ENCODE data around the gene CLCNKB. TPM values are rescaled to one million over a fixed set of nuclear protein-coding genes. Genes with fewer than 3 reads are reported as not detected.
A peak's percentile ranks its signal among the peaks of the same experiment; 100 is the strongest.

CLCNKB gene
- total RNA-seq, 1 experiment from 2014 or later, result 0.81 TPM

DNA sequence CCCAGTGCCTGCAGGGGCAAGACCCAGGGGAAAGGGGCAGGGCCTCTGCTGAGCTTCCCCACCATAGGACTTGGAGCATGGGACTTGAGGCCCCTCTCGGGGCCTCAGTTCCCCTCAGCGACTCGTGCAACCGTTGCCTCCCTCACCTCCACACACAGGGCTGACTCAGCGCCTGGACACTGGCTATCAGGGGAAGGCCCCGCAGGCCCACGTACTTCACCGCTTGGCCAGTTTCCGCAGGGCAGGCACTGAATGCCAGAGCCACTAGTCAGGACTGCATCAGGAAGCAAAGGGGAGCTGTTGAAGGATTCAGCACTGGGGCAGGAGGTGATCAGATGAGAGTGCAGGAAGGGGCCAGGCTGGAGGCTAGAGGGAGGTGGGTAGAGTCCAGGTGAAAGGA is 45.4 kb downstream of the CLCNKB start:
- Histone ChIP-seq H3K9me3 (ENCODE audit: control insufficient read depth in 1 of 2, insufficient read depth in 1 of 2, low read depth in 1 of 2, low read length in 2 of 2) (no peaks in the 10 kb centered on the region), H3K36me3 (ENCODE audit: control insufficient read depth in 1 of 2, insufficient read depth in 2 of 2, low read length in 2 of 2) (no peaks in the 10 kb centered on the region), H3K27ac (ENCODE audit: low read depth, low read length) (no peak overlapping the region), H3K4me2 (ENCODE audit: low read length) (peak overlapping the region; percentile 12; the same call in 1 of the 2 replicates), H3K4me3 (replicated peaks in 1 of 2; ENCODE audit: low read depth in 1 of 2, low read length in 2 of 2) (no peak overlapping the region), H2AFZ (ENCODE audit: low read depth, low read length, poor library complexity, severe bottlenecking) (no peak overlapping the region), H3K27me3 (ENCODE audit: insufficient read depth, low read length) (no peaks in the 10 kb centered on the region), H4K20me1 (ENCODE audit: insufficient read depth) (no peaks in the 10 kb centered on the region), H3K4me1 (ENCODE audit: control insufficient read depth in 1 of 2, insufficient read depth in 2 of 2, low read length in 2 of 2) (peaks cover 3 to 16% of the 10 kb centered on the region in 2 experiments; a peak in 2 of 4 replicates), H3K9ac (ENCODE audit: low read length) (no peak overlapping the region), H3K9me2 (ENCODE audit: insufficient read depth) (no peaks in the 10 kb centered on the region), H3K79me2 (ENCODE audit: insufficient read depth, low read length) (no peaks in the 10 kb centered on the region)
- TF ChIP-seq JUND (IDR thresholded peaks at IDR 0.05) (no peak), EZH2phosphoT487 (IDR thresholded peaks at IDR 0.05; ENCODE audit: borderline replicate concordance) (no peak)
- ChIA-PET RAD21 (ENCODE audit: low non-redundant PET in 1 of 2, low total read pairs in 2 of 2, uncharacterized antibody in 2 of 2, unreplicated experiment in 2 of 2) (interaction anchor here in 1 of 2 experiments (0.6 kb wide), 1 partner anchor 182 kb away, joined by 3 read pairs; no protein-coding TSS in a partner anchor), CTCF (interaction anchor here (0.6 kb wide), 1 partner anchor 15 kb away, joined by 3 read pairs; no protein-coding TSS in a partner anchor), POLR2A (no interaction called here)
- DNase-seq (ENCODE audit: low read depth, low spot score) (no peak), ATAC-seq (no peak)
- BruUV-seq (replicated peaks), result no TSS peak
- intact Hi-C loops (cut with micrococcal nuclease), result no loop called here

DNA sequence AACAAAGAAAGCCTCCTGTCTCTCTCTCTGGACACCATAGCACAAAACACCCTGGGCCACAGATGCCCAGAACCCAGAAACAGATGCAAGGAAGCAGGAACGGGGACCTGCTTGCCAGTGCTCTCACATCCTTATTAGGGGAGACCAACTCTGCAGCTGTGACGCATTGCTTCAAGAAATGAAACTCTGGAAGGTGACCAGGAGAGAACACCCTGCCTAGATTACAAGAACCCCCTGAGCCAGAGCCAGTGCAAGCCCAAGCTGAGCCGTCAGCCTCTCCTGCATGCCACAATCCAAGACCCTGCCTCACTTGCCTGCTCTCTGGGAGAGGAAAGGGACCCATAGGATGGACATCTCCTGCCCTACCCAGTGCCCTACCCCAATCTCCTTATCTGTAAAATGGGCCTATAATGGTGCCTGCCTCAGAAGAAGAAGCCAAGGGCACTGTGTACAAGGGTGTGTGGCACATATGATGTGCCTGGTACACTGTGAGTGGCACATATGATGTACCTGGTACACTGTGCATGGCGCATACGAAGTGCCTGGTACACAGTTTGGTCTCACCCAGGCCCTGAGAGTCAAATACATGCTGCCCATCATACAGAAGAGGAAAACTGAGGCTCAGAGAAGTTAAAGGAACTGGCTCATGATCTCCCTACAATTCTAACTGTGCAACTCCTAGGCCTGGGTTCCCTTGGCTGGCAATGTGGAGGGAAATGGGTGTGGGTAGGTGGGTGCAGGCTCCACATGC is 46.7 kb downstream of the CLCNKB start:
- Histone ChIP-seq H3K4me3 (replicated peaks in 1 of 2; ENCODE audit: low read depth in 1 of 2, low read length in 2 of 2) (no peak overlapping the region), H3K27ac (ENCODE audit: low read depth, low read length) (no peak overlapping the region), H4K20me1 (ENCODE audit: insufficient read depth) (no peaks in the 10 kb centered on the region), H3K4me2 (ENCODE audit: low read length) (no peak overlapping the region), H3K79me2 (ENCODE audit: insufficient read depth, low read length) (no peaks in the 10 kb centered on the region), H3K9ac (ENCODE audit: low read length) (no peak overlapping the region), H2AFZ (ENCODE audit: low read depth, low read length, poor library complexity, severe bottlenecking) (no peak overlapping the region), H3K9me2 (ENCODE audit: insufficient read depth) (no peaks in the 10 kb centered on the region), H3K4me1 (ENCODE audit: control insufficient read depth in 1 of 2, insufficient read depth in 2 of 2, low read length in 2 of 2) (peaks cover 3 to 16% of the 10 kb centered on the region in 2 experiments; a peak in 2 of 4 replicates), H3K9me3 (ENCODE audit: control insufficient read depth in 1 of 2, insufficient read depth in 1 of 2, low read depth in 1 of 2, low read length in 2 of 2) (no peaks in the 10 kb centered on the region), H3K36me3 (ENCODE audit: control insufficient read depth in 1 of 2, insufficient read depth in 2 of 2, low read length in 2 of 2) (no peaks in the 10 kb centered on the region), H3K27me3 (ENCODE audit: insufficient read depth, low read length) (no peaks in the 10 kb centered on the region)
- DNase-seq (ENCODE audit: low read depth, low spot score), result no peak
- ChIA-PET CTCF (interaction anchor here (1.2 kb wide), 1 partner anchor 8 kb away, joined by 8 read pairs; no protein-coding TSS in a partner anchor), POLR2A (no interaction called here), RAD21 (ENCODE audit: low non-redundant PET in 1 of 2, low total read pairs in 2 of 2, uncharacterized antibody in 2 of 2, unreplicated experiment in 2 of 2) (no interaction called here)
- BruUV-seq (replicated peaks), result no TSS peak
- ATAC-seq, result no peak
- TF ChIP-seq MAX (IDR thresholded peaks at IDR 0.05) (no peak), ELF1 (IDR thresholded peaks at IDR 0.05; ENCODE audit: borderline replicate concordance, low read depth) (no peak), SRF (IDR thresholded peaks at IDR 0.05; ENCODE audit: low read depth) (no peak), JUND (IDR thresholded peaks at IDR 0.05) (no peak), CBX3 (IDR thresholded peaks at IDR 0.05; ENCODE audit: low read depth) (no peak), POLR2A (IDR thresholded peaks at IDR 0.05; ENCODE audit: borderline replicate concordance, extremely low read depth, insufficient read depth, insufficient read length) (no peak), TCF7L2 (IDR thresholded peaks at IDR 0.05; ENCODE audit: borderline replicate concordance, extremely low read depth, insufficient read depth, insufficient read length) (no peak), RAD21 (IDR thresholded peaks at IDR 0.05; ENCODE audit: low read depth) (no peak)
- TF ChIP-seq, protein P1, sequence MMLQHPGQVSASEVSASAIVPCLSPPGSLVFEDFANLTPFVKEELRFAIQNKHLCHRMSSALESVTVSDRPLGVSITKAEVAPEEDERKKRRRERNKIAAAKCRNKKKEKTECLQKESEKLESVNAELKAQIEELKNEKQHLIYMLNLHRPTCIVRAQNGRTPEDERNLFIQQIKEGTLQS (IDR thresholded peaks at IDR 0.05), result no peak
- intact Hi-C loops (cut with micrococcal nuclease), result no loop called here

Measured in HCT116 (cell line).